Nephron progenitor cell (in vitro differentiated cells): Measurements from ENCODE around the gene OR2T27.

Experiments
- DNase-seq: peaks from one replicate; pipeline ENCODE4 v3.0.0; 2021
- H3K27ac Mint-ChIP-seq: 2 replicates; pipeline ENCODE4 v1.8.0; 2021; ENCODE audit warnings: mild to moderate bottlenecking, moderate library complexity, mixed read lengths
- H3K27me3 Mint-ChIP-seq: 2 replicates; pipeline ENCODE4 v1.8.0; 2021; ENCODE audit warnings: mild to moderate bottlenecking, low read depth, mixed read lengths; ENCODE audit not compliant: poor library complexity
- H3K36me3 Mint-ChIP-seq: 2 replicates; pipeline ENCODE4 v1.8.0; 2021; ENCODE audit warnings: low read depth, mixed read lengths
- H3K4me1 Mint-ChIP-seq: 2 replicates; pipeline ENCODE4 v1.8.0; 2021; ENCODE audit warnings: mixed read lengths
- H3K4me3 Mint-ChIP-seq: 2 replicates; pipeline ENCODE4 v1.8.0; 2021; ENCODE audit warnings: mild to moderate bottlenecking, moderate library complexity, mixed read lengths
- H3K9me3 Mint-ChIP-seq: 2 replicates; pipeline ENCODE4 v1.8.0; 2021; ENCODE audit warnings: mild to moderate bottlenecking, moderate library complexity, mixed read lengths
- CTCF ChIP-seq: fragments of 200-600 bp; sonication (generic); IDR thresholded peaks from 2 replicates; pipeline ENCODE4 v1.5.0; 2021; ENCODE audit warnings: antibody characterized with exemption

The OR2T27 gene

GRCh38 chr1:248625166-248625565 is 30.2 kb downstream of the OR2T27 start:
- TF ChIP-seq CTCF: no peak
- H3K4me3 Mint-ChIP-seq: no peak overlapping the region
- no peak overlapping the region for H3K27ac Mint-ChIP-seq
- H3K4me1 Mint-ChIP-seq: no peaks in the 10 kb centered on the region
- H3K9me3 Mint-ChIP-seq: peaks cover 23% of the 10 kb centered on the region
- no peak for DNase-seq
- no peaks in the 10 kb centered on the region for H3K27me3 Mint-ChIP-seq
- no peaks in the 10 kb centered on the region for H3K36me3 Mint-ChIP-seq

DNA sequence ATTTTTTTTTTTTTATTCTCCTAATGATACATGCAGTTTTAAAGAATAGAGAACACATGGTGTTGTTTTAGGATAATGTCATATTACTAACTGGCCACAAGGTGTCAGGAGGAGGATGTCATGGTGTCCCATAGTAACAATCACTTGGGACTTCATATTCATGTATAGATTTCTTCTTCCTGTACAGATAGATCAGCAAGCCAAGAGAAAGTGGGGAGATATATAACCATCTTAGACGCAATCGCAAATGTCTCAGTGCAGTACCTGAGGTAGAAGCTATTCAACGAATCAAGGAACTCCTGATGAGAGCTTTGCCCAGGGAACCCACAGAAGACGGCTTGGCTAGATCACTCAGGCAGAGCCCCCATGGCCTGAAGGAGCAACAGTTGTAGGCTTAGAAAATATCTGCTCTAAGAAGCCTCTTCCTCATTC is 32.7 kb downstream of the OR2T27 start:
- no peaks in the 10 kb centered on the region for H3K27me3 Mint-ChIP-seq
- no peaks in the 10 kb centered on the region for H3K36me3 Mint-ChIP-seq
- peaks cover 42% of the 10 kb centered on the region for H3K9me3 Mint-ChIP-seq
- peak; percentile 15 for TF ChIP-seq CTCF
- no peak for DNase-seq
- H3K27ac Mint-ChIP-seq: no peak overlapping the region
- no peaks in the 10 kb centered on the region for H3K4me1 Mint-ChIP-seq
- no peak overlapping the region for H3K4me3 Mint-ChIP-seq

DNA sequence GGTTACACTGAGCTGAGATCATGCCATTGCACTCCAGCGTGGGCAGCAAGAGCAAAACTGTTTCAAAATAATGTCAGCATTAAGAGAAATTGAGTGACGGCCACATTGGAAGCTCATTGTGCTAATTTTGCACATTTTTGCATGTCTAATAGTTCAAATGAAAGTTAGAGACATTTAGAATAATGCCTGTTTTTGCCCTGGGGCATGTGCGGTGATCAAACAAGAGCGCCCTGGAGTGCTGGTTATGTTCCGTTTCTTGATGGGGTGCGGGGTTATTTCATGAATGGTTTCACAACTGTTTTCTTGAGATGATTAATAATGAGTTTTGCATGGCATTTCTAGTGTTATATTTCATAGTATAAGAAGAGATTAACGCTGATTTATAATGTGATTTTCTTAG is 33.6 kb downstream of the OR2T27 start:
- DNase-seq: no peak
- Mint-ChIP-seq H3K9me3 (peaks cover 48% of the 10 kb centered on the region), H3K27me3 (no peaks in the 10 kb centered on the region), H3K4me3 (no peak overlapping the region), H3K27ac (no peak overlapping the region), H3K4me1 (no peaks in the 10 kb centered on the region), H3K36me3 (no peaks in the 10 kb centered on the region)
- TF ChIP-seq CTCF: no peak

DNA sequence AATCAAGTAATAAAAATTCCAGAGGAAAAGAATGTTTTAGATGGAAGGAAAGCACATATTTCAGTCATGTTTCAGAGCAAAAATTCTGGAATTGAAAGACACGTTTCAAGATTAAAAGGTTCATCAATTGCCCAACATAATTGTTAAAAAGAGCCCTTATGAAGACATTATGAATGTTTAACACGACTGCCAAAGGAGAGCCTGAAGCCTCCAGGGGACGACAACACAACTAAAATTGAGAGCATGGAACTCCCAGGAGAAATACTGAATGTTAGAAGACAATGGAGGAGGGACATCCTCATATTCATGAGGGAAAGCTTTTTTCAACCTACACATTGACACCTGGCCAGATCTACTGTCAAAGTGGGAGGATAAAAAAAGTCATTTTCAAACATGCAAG is 36.5 kb downstream of the OR2T27 start:
- Mint-ChIP-seq H3K9me3 (peaks cover 76% of the 10 kb centered on the region), H3K27ac (no peak overlapping the region)

GRCh38 chr1:248618119-248618518 is 37.2 kb downstream of the OR2T27 start:
- peaks cover 82% of the 10 kb centered on the region for H3K9me3 Mint-ChIP-seq
- no peak for DNase-seq
- H3K4me1 Mint-ChIP-seq: no peaks in the 10 kb centered on the region
- no peak overlapping the region for H3K27ac Mint-ChIP-seq
- H3K36me3 Mint-ChIP-seq: no peaks in the 10 kb centered on the region
- no peak for TF ChIP-seq CTCF
- no peak overlapping the region for H3K4me3 Mint-ChIP-seq
- H3K27me3 Mint-ChIP-seq: no peaks in the 10 kb centered on the region

More for the DNA sequence above, 36.5 kb downstream of the OR2T27 start:
- H3K36me3 Mint-ChIP-seq: no peaks in the 10 kb centered on the region
- no peaks in the 10 kb centered on the region for H3K4me1 Mint-ChIP-seq
- TF ChIP-seq CTCF: no peak
- no peaks in the 10 kb centered on the region for H3K27me3 Mint-ChIP-seq
- no peak for DNase-seq
- H3K4me3 Mint-ChIP-seq: no peak overlapping the region

DNA sequence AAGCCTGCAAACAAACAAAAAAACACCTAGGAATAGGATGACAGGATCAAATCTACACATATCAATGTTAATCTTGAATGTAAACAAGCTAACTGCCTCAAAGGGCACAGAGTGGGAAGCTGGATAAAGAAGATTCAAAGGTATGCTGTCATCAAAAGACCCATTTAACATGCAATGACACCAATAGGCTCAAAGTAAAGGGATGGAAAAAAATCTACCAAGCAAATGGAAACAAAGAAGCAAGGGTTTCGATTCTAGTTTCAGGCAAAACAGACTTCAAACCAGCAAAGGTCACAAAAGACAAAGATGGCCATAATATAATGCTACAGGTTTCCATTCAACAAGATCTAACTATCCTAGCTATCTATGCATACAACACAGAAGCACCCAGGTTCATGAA is 41.6 kb downstream of the OR2T27 start:
- no peak overlapping the region for H3K4me3 Mint-ChIP-seq

More for the DNA sequence above, 41.6 kb downstream of the OR2T27 start:
- no peaks in the 10 kb centered on the region for H3K27me3 Mint-ChIP-seq
- H3K4me1 Mint-ChIP-seq: no peaks in the 10 kb centered on the region
- H3K9me3 Mint-ChIP-seq: peaks cover 77% of the 10 kb centered on the region
- DNase-seq: no peak
- TF ChIP-seq CTCF: no peak
- no peak overlapping the region for H3K27ac Mint-ChIP-seq
- no peaks in the 10 kb centered on the region for H3K36me3 Mint-ChIP-seq
